GM12878 (cell line): ENCODE measurements around the gene LRTM1.
A peak's percentile ranks its signal among the peaks of the same experiment; 100 is the strongest.

Experiments
- GABPA ChIP-seq: IDR thresholded peaks from 2 replicates; pipeline ENCODE4 v1.6.1; 2014; ENCODE audit warnings: antibody characterized with exemption, low read depth, mild to moderate bottlenecking, inconsistent platforms
- MTA3 ChIP-seq: IDR thresholded peaks from 2 replicates; pipeline ENCODE4 v1.6.1; 2012; ENCODE audit warnings: low read length, inconsistent platforms, borderline replicate concordance
- NFYB ChIP-seq: IDR thresholded peaks from 2 replicates; pipeline ENCODE4 v1.6.1; 2011; ENCODE audit warnings: low read depth, mild to moderate bottlenecking, low read length, improper control_type of control experiment, moderate library complexity; ENCODE audit not compliant: insufficient read depth
- POLR2A ChIP-seq: IDR thresholded peaks from 2 replicates; pipeline ENCODE4 v1.6.1; 2011; ENCODE audit warnings: low read depth, mild to moderate bottlenecking, low read length
- RELA ChIP-seq: fragments of 450-650 bp; IDR thresholded peaks from 2 replicates; pipeline ENCODE4 v1.8.0; 2014; ENCODE audit warnings: borderline replicate concordance; ENCODE audit not compliant: partially characterized antibody
- SMAD5 ChIP-seq: IDR thresholded peaks from 2 replicates; pipeline ENCODE4 v1.6.1; 2016; ENCODE audit warnings: antibody characterized with exemption, low read depth
- TF ChIP-seq, protein P1 (sequence below), 3 experiments: IDR thresholded peaks in 2 of 3; conservative IDR thresholded peaks in 1 of 3; 2 replicates each; pipeline ENCODE4 v1.5.1; 2011; ENCODE audit warnings: low read depth in 3 of 3, low read length in 3 of 3, mild to moderate bottlenecking in 3 of 3, control low read depth in 2 of 3, moderate library complexity in 2 of 3, inconsistent platforms in 1 of 3, mixed read lengths in 1 of 3; ENCODE audit not compliant: control insufficient read depth in 2 of 3, insufficient read depth in 1 of 3; ENCODE audit errors: extremely low read depth in 1 of 3

DNA sequence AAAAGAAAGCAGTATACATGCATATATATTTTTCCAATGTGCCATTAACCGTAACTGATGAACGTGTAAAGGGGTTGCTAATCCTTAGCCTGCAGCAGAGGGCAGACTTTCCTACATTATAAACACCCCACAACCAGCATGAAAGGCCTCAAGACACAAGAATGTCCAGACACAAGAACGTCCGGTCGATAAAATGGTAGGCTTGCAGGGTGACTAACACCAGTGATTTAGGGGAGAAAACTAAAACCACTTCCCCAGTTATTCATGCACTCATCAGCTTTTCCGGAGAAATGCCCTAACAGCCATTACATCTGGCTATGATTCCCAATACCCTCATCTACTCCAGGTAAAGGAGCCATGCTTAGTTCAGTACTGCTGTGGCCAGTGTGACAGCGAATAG is 57.4 kb downstream of the LRTM1 start:
- TF ChIP-seq POLR2A (no peak), SMAD5 (no peak), NFYB (no peak), MTA3 (no peak), RELA (no peak), GABPA (no peak)
- TF ChIP-seq, protein P1, sequence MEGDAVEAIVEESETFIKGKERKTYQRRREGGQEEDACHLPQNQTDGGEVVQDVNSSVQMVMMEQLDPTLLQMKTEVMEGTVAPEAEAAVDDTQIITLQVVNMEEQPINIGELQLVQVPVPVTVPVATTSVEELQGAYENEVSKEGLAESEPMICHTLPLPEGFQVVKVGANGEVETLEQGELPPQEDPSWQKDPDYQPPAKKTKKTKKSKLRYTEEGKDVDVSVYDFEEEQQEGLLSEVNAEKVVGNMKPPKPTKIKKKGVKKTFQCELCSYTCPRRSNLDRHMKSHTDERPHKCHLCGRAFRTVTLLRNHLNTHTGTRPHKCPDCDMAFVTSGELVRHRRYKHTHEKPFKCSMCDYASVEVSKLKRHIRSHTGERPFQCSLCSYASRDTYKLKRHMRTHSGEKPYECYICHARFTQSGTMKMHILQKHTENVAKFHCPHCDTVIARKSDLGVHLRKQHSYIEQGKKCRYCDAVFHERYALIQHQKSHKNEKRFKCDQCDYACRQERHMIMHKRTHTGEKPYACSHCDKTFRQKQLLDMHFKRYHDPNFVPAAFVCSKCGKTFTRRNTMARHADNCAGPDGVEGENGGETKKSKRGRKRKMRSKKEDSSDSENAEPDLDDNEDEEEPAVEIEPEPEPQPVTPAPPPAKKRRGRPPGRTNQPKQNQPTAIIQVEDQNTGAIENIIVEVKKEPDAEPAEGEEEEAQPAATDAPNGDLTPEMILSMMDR (IDR thresholded peaks at IDR 0.05 in 2 of 3, conservative IDR thresholded peaks at IDR 0.05 in 1 of 3; ENCODE audit: control insufficient read depth in 2 of 3, extremely low read depth in 1 of 3, insufficient read depth in 1 of 3, low read depth in 3 of 3, low read length in 3 of 3): peak in 1 of 3 experiments; percentile 42; a peak in 2 of 6 replicates
